Smooth muscle cell (in vitro differentiated cells): ENCODE data around the gene SIRT5. TPM values are rescaled to one million over a fixed set of nuclear protein-coding genes. Genes with fewer than 3 reads are reported as not detected.

Experiments used
- DNase-seq: peaks from one replicate; lab custom pipeline; 2025; ENCODE audit not compliant: unreplicated experiment; lab: John Stamatoyannopoulos, UW
- H2AFZ ChIP-seq: fragments of 200-600 bp; sonication (generic); 2 replicates; pipeline ENCODE4 v1.6.0; 2016; ENCODE audit warnings: antibody characterized with exemption, low read depth, mild to moderate bottlenecking
- H3F3A ChIP-seq: fragments of 200-600 bp; sonication (generic); 2 replicates; pipeline ENCODE4 v1.6.0; 2017; ENCODE audit warnings: antibody characterized with exemption, low read depth
- H3K27ac ChIP-seq: fragments of 200-600 bp; sonication (generic); 2 replicates; pipeline ENCODE4 v1.5.1; 2016; ENCODE audit warnings: low read depth, mild to moderate bottlenecking
- H3K27me3 ChIP-seq: fragments of 200-600 bp; sonication (generic); 2 replicates; pipeline ENCODE4 v1.6.1; 2016; ENCODE audit warnings: low read depth, mild to moderate bottlenecking
- H3K36me3 ChIP-seq: fragments of 200-600 bp; sonication (generic); 2 replicates; pipeline ENCODE4 v1.5.1; 2016; ENCODE audit warnings: low read depth
- H3K4me1 ChIP-seq: fragments of 200-600 bp; sonication (generic); 2 replicates; pipeline ENCODE4 v1.5.1; 2016; ENCODE audit warnings: low read depth
- H3K4me2 ChIP-seq: fragments of 200-600 bp; sonication (generic); 2 replicates; pipeline ENCODE4 v1.6.0; 2016; ENCODE audit warnings: mild to moderate bottlenecking
- H3K4me3 ChIP-seq: fragments of 200-600 bp; sonication (generic); 2 replicates; pipeline ENCODE4 v1.5.1; 2016; ENCODE audit warnings: mild to moderate bottlenecking
- H3K79me2 ChIP-seq: fragments of 200-600 bp; sonication (generic); 2 replicates; pipeline ENCODE4 v1.6.0; 2016; ENCODE audit warnings: low read depth, mild to moderate bottlenecking
- H3K9ac ChIP-seq: fragments of 200-600 bp; sonication (generic); 2 replicates; pipeline ENCODE4 v1.6.0; 2016; ENCODE audit warnings: low read depth
- H3K9me3 ChIP-seq: fragments of 200-600 bp; sonication (generic); replicated peaks from 2 replicates; pipeline ENCODE4 v1.5.1; 2016; ENCODE audit warnings: low read depth
- H4K20me1 ChIP-seq: fragments of 200-600 bp; sonication (generic); 2 replicates; pipeline ENCODE4 v1.6.0; 2016; ENCODE audit warnings: low read depth
- CTCF ChIP-seq: fragments of 200-600 bp; sonication (generic); IDR thresholded peaks from 2 replicates; pipeline ENCODE4 v1.5.1; 2017; ENCODE audit warnings: borderline replicate concordance, mild to moderate bottlenecking, antibody characterized with exemption; ENCODE audit not compliant: insufficient read depth, poor library complexity, severe bottlenecking
- WGBS: methylation state at CpG from one replicate; pipeline ENCODE4 v1.1.7; 2016; ENCODE audit warnings: low lambda C conversion rate; 5-methylcytosine and 5-hydroxymethylcytosine counted together
- polyA plus RNA-seq: library from polyadenylated mRNA; unstranded; fragments of >200 nt; fragmentation: Nextera tagmentation; extraction: Ambion mirVana; gene quantifications from 2 replicates; pipeline ENCODE4 v1.2.1, GENCODE V29; 2016
- total RNA-seq: library from RNA; depleted of rRNA; stranded (reverse); fragments of >200 nt; gene quantifications from 2 replicates; pipeline ENCODE4 v1.2.3, GENCODE V29; 2014

SIRT5 gene
- total and polyA plus RNA-seq, 2 experiments from 2014 or later: 5.2 to 5.5 TPM

- no peak for TF ChIP-seq CTCF
- Histone ChIP-seq H3F3A (peaks cover 24% of the 10 kb centered on the region), H3K79me2 (peaks cover 23% of the 10 kb centered on the region), H4K20me1 (peaks cover 20% of the 10 kb centered on the region), H3K4me1 (peaks cover 12% of the 10 kb centered on the region), H2AFZ (no peak overlapping the region), H3K9me3 (no peaks in the 10 kb centered on the region), H3K4me2 (no peak overlapping the region), H3K27ac (peak overlapping the region; percentile 79), H3K4me3 (no peak overlapping the region), H3K27me3 (no peaks in the 10 kb centered on the region), H3K36me3 (peaks cover 29% of the 10 kb centered on the region), H3K9ac (peak overlapping the region; percentile 79)
- DNase-seq: no peak
- WGBS: 89% methylated on average over 2 of the region's 2 CpGs
These were observed 42.7 kb downstream of the SIRT5 start for GRCh38 chr6:13617066-13617465.

GRCh38 chr6:13624871-13625288, 50.5 kb downstream of the SIRT5 start:
- Histone ChIP-seq H4K20me1 (peaks cover 14% of the 10 kb centered on the region), H3K27me3 (no peaks in the 10 kb centered on the region), H3K36me3 (peaks cover 38% of the 10 kb centered on the region), H2AFZ (no peak overlapping the region), H3K9me3 (peaks cover 3% of the 10 kb centered on the region), H3K4me1 (no peaks in the 10 kb centered on the region), H3K27ac (no peak overlapping the region), H3K4me3 (no peak overlapping the region), H3K9ac (no peak overlapping the region), H3F3A (peaks cover 39% of the 10 kb centered on the region), H3K4me2 (no peak overlapping the region), H3K79me2 (no peaks in the 10 kb centered on the region)
- peak; percentile 38 for TF ChIP-seq CTCF
- whole genome bisulfite sequencing: 65% methylated on average over 4 of the region's 4 CpGs
- DNase-seq: no peak

GRCh38 chr6:13629459-13630116, 55.2 kb downstream of the SIRT5 start:
- peaks cover 23% of the 10 kb centered on the region for H3K36me3 ChIP-seq

More at GRCh38 chr6:13629459-13630116, 55.2 kb downstream of the SIRT5 start:
- Histone ChIP-seq H3K4me2 (no peak overlapping the region), H2AFZ (no peak overlapping the region), H3K79me2 (no peaks in the 10 kb centered on the region), H3F3A (peaks cover 2% of the 10 kb centered on the region), H3K9ac (no peak overlapping the region), H3K4me1 (no peaks in the 10 kb centered on the region), H3K4me3 (no peak overlapping the region), H3K9me3 (peaks cover 3% of the 10 kb centered on the region), H3K27ac (no peak overlapping the region), H3K27me3 (no peaks in the 10 kb centered on the region), H4K20me1 (peaks cover 6% of the 10 kb centered on the region)
- WGBS: 81% methylated on average over 4 of the region's 4 CpGs
- no peak for DNase-seq
- no peak for TF ChIP-seq CTCF
